SK-N-SH (cell line): Measurements from ENCODE around the gene SLC46A2. TPM values are rescaled to one million over a fixed set of nuclear protein-coding genes. Genes with fewer than 3 reads are reported as not detected.

Experiments used
- CTCF ChIA-PET: fragments of 300-600, 350-600 bp; formaldehyde crosslinking; extraction: SDS; loops from one replicate; lab custom pipeline; 2021; lab: Yijun Ruan, JAX
- POLR2A ChIA-PET: fragments of 350-600 bp; sonication (Branson Sonifier 250); formaldehyde crosslinking; extraction: SDS; loops from one replicate; lab custom pipeline; 2020; ENCODE audit warnings: antibody characterized with exemption, inconsistent platforms; lab: Yijun Ruan, JAX
- DNase-seq: peaks from one replicate; pipeline ENCODE4 v3.0.0; 2012
- H2AFZ ChIP-seq: fragments of 200-600 bp; sonication (generic); 2 replicates; pipeline ENCODE4 v1.8.1; 2016; ENCODE audit warnings: antibody characterized with exemption, mild to moderate bottlenecking, low read depth
- H3F3A ChIP-seq: fragments of 200-600 bp; sonication (generic); replicated peaks from 2 replicates; pipeline ENCODE3; 2016; ENCODE audit warnings: antibody characterized with exemption, mild to moderate bottlenecking; ENCODE audit not compliant: insufficient read depth
- H3K27ac ChIP-seq, 2 experiments: fragments of 200-500 bp in 1 of 2; fragments of 200-600 bp in 1 of 2; sonication (Bioruptor generic) in 1 of 2; sonication (generic), shearing (Covaris generic) in 1 of 2; 2 replicates each; pipeline versions ENCODE4 v1.5.1 to v1.6.1; 2014 to 2016; ENCODE audit warnings: low read depth in 2 of 2, inconsistent platforms in 1 of 2, low read length in 1 of 2, mild to moderate bottlenecking in 1 of 2, mixed read lengths in 1 of 2
- H3K27me3 ChIP-seq: fragments of 200-600 bp; sonication (generic), shearing (Covaris generic); 2 replicates; pipeline ENCODE4 v1.6.1; 2016; ENCODE audit warnings: mixed run types; ENCODE audit not compliant: insufficient read depth
- H3K36me3 ChIP-seq, 2 experiments: fragments of 200-500 bp in 1 of 2; fragments of 200-600 bp in 1 of 2; sonication (Bioruptor generic) in 1 of 2; sonication (generic) in 1 of 2; replicated peaks in 1 of 2; 2 replicates each; pipeline versions ENCODE3 to v1.5.1; 2014 to 2016; ENCODE audit warnings: low read length in 1 of 2, mild to moderate bottlenecking in 1 of 2; ENCODE audit not compliant: insufficient read depth in 2 of 2, control insufficient read depth in 1 of 2
- H3K4me1 ChIP-seq, 2 experiments: fragments of 200-500 bp in 1 of 2; fragments of 200-600 bp in 1 of 2; sonication (Bioruptor generic) in 1 of 2; sonication (generic), shearing (Covaris generic) in 1 of 2; 2 replicates each; pipeline versions ENCODE4 v1.5.1 to v1.6.1; 2014 to 2016; ENCODE audit warnings: low read depth in 1 of 2, low read length in 1 of 2, mixed run types in 1 of 2; ENCODE audit not compliant: insufficient read depth in 2 of 2, control insufficient read depth in 1 of 2
- H3K4me2 ChIP-seq: fragments of 200-600 bp; sonication (generic), shearing (Covaris generic); 2 replicates; pipeline ENCODE4 v1.6.1; 2017; ENCODE audit warnings: mixed run types
- H3K4me3 ChIP-seq, 2 experiments: fragments of 200-500 bp in 1 of 2; fragments of 200-600 bp in 1 of 2; sonication (Bioruptor generic) in 1 of 2; sonication (generic), shearing (Covaris generic) in 1 of 2; 2 replicates each; pipeline versions ENCODE4 v1.5.1 to v1.8.1; 2014 to 2016; ENCODE audit warnings: low read depth in 2 of 2, inconsistent platforms in 1 of 2, low read length in 1 of 2, mild to moderate bottlenecking in 1 of 2, mixed read lengths in 1 of 2, moderate library complexity in 1 of 2
- H3K79me2 ChIP-seq: fragments of 200-600 bp; sonication (generic); 2 replicates; pipeline ENCODE4 v1.8.1; 2017; ENCODE audit warnings: mild to moderate bottlenecking; ENCODE audit not compliant: insufficient read depth
- H3K9ac ChIP-seq: fragments of 200-600 bp; sonication (generic); 2 replicates; pipeline ENCODE4 v1.6.1; 2017; ENCODE audit warnings: mixed run types
- H3K9me2 ChIP-seq: fragments of 200-600 bp; sonication (generic); 2 replicates; pipeline ENCODE4 v1.6.1; 2017; ENCODE audit warnings: mixed run types
- H3K9me3 ChIP-seq: fragments of 200-600 bp; sonication (generic); 2 replicates; pipeline ENCODE4 v1.6.1; 2017; ENCODE audit warnings: mixed run types, mild to moderate bottlenecking, moderate library complexity
- H4K20me1 ChIP-seq: fragments of 200-600 bp; sonication (generic); 2 replicates; pipeline ENCODE4 v1.6.1; 2017; ENCODE audit warnings: mild to moderate bottlenecking, mixed run types; ENCODE audit not compliant: insufficient read depth
- CHD2 ChIP-seq: fragments of 150-350 bp; IDR thresholded peaks from 2 replicates; pipeline ENCODE4 v1.6.1; 2018; ENCODE audit warnings: low read length; ENCODE audit not compliant: partially characterized antibody
- EP300 ChIP-seq, 2 experiments: IDR thresholded peaks; 2 replicates each; pipeline versions ENCODE4 v1.4.0 to v1.6.1; 2012; ENCODE audit warnings: borderline replicate concordance in 1 of 2, low read depth in 1 of 2, low read length in 1 of 2
- FOSL2 ChIP-seq: IDR thresholded peaks from 2 replicates; pipeline ENCODE4 v1.4.0; 2012; ENCODE audit warnings: low read depth, mild to moderate bottlenecking, moderate library complexity, borderline replicate concordance
- GABPA ChIP-seq: IDR thresholded peaks from 2 replicates; pipeline ENCODE4 v1.4.0; 2012; ENCODE audit warnings: low read depth, mild to moderate bottlenecking
- GATA2 ChIP-seq: sonication (generic); formaldehyde crosslinking; IDR thresholded peaks from 2 replicates; pipeline ENCODE4 v1.5.0; 2020; ENCODE audit warnings: mild to moderate bottlenecking, missing genetic modification reagents
- MEF2A ChIP-seq: IDR thresholded peaks from 2 replicates; pipeline ENCODE4 v1.4.0; 2012; ENCODE audit warnings: low read depth, borderline replicate concordance
- NFIC ChIP-seq: IDR thresholded peaks from 2 replicates; pipeline ENCODE4 v1.4.0; 2012; ENCODE audit warnings: borderline replicate concordance
- NRF1 ChIP-seq: IDR thresholded peaks from 2 replicates; pipeline ENCODE4 v1.6.1; 2012; ENCODE audit warnings: low read depth, mild to moderate bottlenecking, low read length
- POLR2AphosphoS5 ChIP-seq: IDR thresholded peaks from 2 replicates; pipeline ENCODE4 v1.6.1; 2012; ENCODE audit warnings: low read depth, low read length
- RFX5 ChIP-seq: IDR thresholded peaks from 2 replicates; pipeline ENCODE4 v1.6.1; 2012; ENCODE audit warnings: mild to moderate bottlenecking, improper control_type of control experiment, low read length
- RXRA ChIP-seq: IDR thresholded peaks from 2 replicates; pipeline ENCODE4 v1.4.0; 2012; ENCODE audit warnings: low read depth, mild to moderate bottlenecking, borderline replicate concordance
- SMC3 ChIP-seq: IDR thresholded peaks from 2 replicates; pipeline ENCODE4 v1.6.1; 2012; ENCODE audit warnings: low read depth, low read length, improper control_type of control experiment
- ZBTB33 ChIP-seq: IDR thresholded peaks from 2 replicates; pipeline ENCODE4 v1.4.0; 2012; ENCODE audit warnings: low read depth, borderline replicate concordance
- WGBS: methylation state at CpG from one replicate; pipeline ENCODE4 v1.1.6; 2017; ENCODE audit warnings: low lambda C conversion rate; 5-methylcytosine and 5-hydroxymethylcytosine counted together
- polyA plus RNA-seq, 3 experiments: library from polyadenylated mRNA; depleted of rRNA; stranded (reverse); fragments of >200 nt; gene quantifications; 2 replicates each; pipeline ENCODE4 v1.2.3, GENCODE V29; 2012
- TF ChIP-seq, protein P1 (sequence below): fragments of 150-350 bp; IDR thresholded peaks from 2 replicates; pipeline ENCODE4 v1.6.1; 2017; ENCODE audit warnings: antibody characterized with exemption, low read length, low read depth, borderline replicate concordance

The SLC46A2 gene
- polyA plus RNA-seq, 1 of the 3 experiments (the other 2 are of a cell fraction): not detected

DNA sequence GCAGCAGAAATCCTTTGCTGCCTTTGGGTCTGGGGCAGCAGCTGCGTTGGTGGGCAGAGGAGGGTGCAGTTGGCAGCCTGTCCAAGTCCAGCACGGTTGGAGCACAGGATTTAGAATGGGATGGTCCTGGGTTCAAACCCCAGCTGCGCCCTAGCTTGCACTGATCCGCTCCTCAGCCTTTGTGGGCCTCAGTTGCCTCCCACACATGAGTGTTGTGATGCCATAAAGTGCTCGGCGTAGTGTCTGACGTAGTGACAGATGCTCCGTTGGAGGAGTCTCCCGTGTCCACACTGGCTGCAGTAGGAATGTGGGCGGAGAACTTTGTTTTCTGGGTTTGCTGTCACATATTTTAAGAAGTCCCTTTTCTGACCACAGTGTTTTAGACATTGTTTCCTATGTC is 36.0 kb downstream of the SLC46A2 start:
- CTCF ChIA-PET: interaction anchor here (1.1 kb wide), 1 partner anchor 10 kb away, joined by 7 read pairs; no protein-coding TSS in a partner anchor
- H3K9me3 ChIP-seq: no peaks in the 10 kb centered on the region
- H3K79me2 ChIP-seq: no peaks in the 10 kb centered on the region
- H3K27me3 ChIP-seq: no peaks in the 10 kb centered on the region
- POLR2A ChIA-PET: no interaction called here
- no peak overlapping the region for H3K27ac ChIP-seq
- no peak overlapping the region for H2AFZ ChIP-seq
- WGBS: 78% methylated on average over 5 of the region's 10 CpGs
- no peak overlapping the region for H3K4me2 ChIP-seq
- H3K4me1 ChIP-seq: no peaks in the 10 kb centered on the region; a peak in 1 of 4 replicates
- DNase-seq: no peak
- H3K9me2 ChIP-seq: no peaks in the 10 kb centered on the region
- H3F3A ChIP-seq: no peaks in the 10 kb centered on the region
- TF ChIP-seq GATA2 (CRISPR knock-in tag) (no peak), RXRA (no peak), RFX5 (no peak), POLR2AphosphoS5 (no peak), ZBTB33 (no peak)
- no peak overlapping the region for H3K9ac ChIP-seq
- H4K20me1 ChIP-seq: no peaks in the 10 kb centered on the region
- H3K4me3 ChIP-seq: no peak overlapping the region
- H3K36me3 ChIP-seq: peaks cover 0 to 5% of the 10 kb centered on the region in 2 experiments

DNA sequence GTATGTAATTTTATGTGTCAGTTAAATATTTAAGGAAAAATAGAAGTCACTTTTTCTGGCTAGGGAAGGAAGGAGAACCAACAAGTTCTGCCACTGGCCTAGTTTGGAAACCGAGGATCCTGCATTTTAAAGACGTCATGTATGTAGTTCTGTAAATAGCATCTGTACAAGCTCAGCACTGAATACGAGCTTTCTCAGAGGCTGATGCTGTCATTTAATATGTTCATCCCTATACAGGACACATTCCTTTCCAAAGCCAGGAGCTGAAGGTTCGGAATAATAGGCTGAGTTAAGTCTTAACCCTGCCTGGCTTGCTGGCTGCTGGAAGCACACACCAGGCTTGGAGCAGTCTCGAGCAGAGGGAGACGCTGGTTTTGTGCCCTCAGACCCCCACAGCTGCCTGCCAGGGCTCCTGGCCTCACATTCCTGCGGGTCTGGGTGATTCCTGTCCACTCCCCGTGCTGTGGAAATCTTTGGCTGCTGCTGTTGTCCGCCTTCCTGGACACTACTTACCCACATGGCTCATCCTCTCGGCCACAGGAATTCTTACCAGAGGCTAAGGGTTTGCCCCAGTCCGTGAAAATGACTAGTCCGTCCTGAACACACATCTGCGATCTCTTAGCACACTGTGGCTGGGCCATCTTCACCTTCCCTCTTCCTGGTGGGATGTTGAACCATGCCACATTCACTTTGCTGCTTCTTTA is 36.6 kb downstream of the SLC46A2 start:
- peaks cover 0 to 5% of the 10 kb centered on the region in 2 experiments for H3K36me3 ChIP-seq
- no peak overlapping the region for H3K4me3 ChIP-seq
- H3K9me2 ChIP-seq: no peaks in the 10 kb centered on the region
- CTCF ChIA-PET: interaction anchor here (1.1 kb wide), 1 partner anchor 9 kb away, joined by 7 read pairs; no protein-coding TSS in a partner anchor
- no peaks in the 10 kb centered on the region for H3F3A ChIP-seq
- POLR2A ChIA-PET: no interaction called here
- no peak for TF ChIP-seq SMC3
- TF ChIP-seq, protein P1, sequence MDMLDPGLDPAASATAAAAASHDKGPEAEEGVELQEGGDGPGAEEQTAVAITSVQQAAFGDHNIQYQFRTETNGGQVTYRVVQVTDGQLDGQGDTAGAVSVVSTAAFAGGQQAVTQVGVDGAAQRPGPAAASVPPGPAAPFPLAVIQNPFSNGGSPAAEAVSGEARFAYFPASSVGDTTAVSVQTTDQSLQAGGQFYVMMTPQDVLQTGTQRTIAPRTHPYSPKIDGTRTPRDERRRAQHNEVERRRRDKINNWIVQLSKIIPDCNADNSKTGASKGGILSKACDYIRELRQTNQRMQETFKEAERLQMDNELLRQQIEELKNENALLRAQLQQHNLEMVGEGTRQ: no peak
- no peak for TF ChIP-seq EP300 (IDR thresholded peaks at IDR 0.05; ENCODE audit: borderline replicate concordance in 1 of 2, low read depth in 1 of 2, low read length in 1 of 2)
- no peak for TF ChIP-seq MEF2A
- TF ChIP-seq RFX5: no peak
- no peak for TF ChIP-seq CHD2
- TF ChIP-seq NFIC: no peak
- no peak for TF ChIP-seq FOSL2
- TF ChIP-seq GABPA: no peak
- no peak for TF ChIP-seq NRF1
- no peak for TF ChIP-seq POLR2AphosphoS5
- no peak overlapping the region for H2AFZ ChIP-seq
- DNase-seq: no peak
- H3K4me1 ChIP-seq: no peaks in the 10 kb centered on the region; a peak in 1 of 4 replicates
- no peaks in the 10 kb centered on the region for H4K20me1 ChIP-seq
- H3K4me2 ChIP-seq: no peak overlapping the region
- no peaks in the 10 kb centered on the region for H3K9me3 ChIP-seq
- H3K27ac ChIP-seq: no peak overlapping the region
- no peaks in the 10 kb centered on the region for H3K27me3 ChIP-seq
- no peaks in the 10 kb centered on the region for H3K79me2 ChIP-seq
- no peak overlapping the region for H3K9ac ChIP-seq
- 87% methylated on average over 13 of the region's 13 CpGs for WGBS
